Choroid plexus epithelial cell (primary cell): ENCODE data around the gene MGAT5.

Source experiments
- DNase-seq: peaks from one replicate; pipeline ENCODE4 v3.0.0-alpha.2; 2010; ENCODE audit warnings: low read depth
- H3K4me3 ChIP-seq: 2 replicates; pipeline ENCODE4 v1.5.1; 2011; ENCODE audit warnings: low read depth, mild to moderate bottlenecking, control low read depth, low read length, moderate library complexity
- CTCF ChIP-seq: conservative IDR thresholded peaks from 2 replicates; pipeline ENCODE4 v1.5.1; 2011; ENCODE audit warnings: low read depth, mild to moderate bottlenecking, control low read depth, inconsistent platforms, low read length, moderate library complexity

Gene MGAT5

GRCh38 chr2:134224005-134224404 lies 29.9 kb upstream of the MGAT5 start:
- peak; percentile 53 for DNase-seq
- no peak overlapping the region for H3K4me3 ChIP-seq
- no peak for TF ChIP-seq CTCF

- DNase-seq, result no peak
- H3K4me3 ChIP-seq, result no peak overlapping the region
- TF ChIP-seq CTCF, result no peak
These were observed 28.7 kb upstream of the MGAT5 start for GRCh38 chr2:134225173-134225572.

GRCh38 chr2:134225841-134226240 lies 28.0 kb upstream of the MGAT5 start:
- TF ChIP-seq CTCF, result no peak
- no peak overlapping the region for H3K4me3 ChIP-seq
- no peak for DNase-seq

- no peak for TF ChIP-seq CTCF
These were observed 27.3 kb upstream of the MGAT5 start for GRCh38 chr2:134226601-134227000.

GRCh38 chr2:134227666-134228065 lies 26.2 kb upstream of the MGAT5 start:
- no peak for DNase-seq

More at GRCh38 chr2:134226601-134227000, 27.3 kb upstream of the MGAT5 start:
- no peak for DNase-seq
- H3K4me3 ChIP-seq, result no peak overlapping the region

GRCh38 chr2:134228493-134228903 lies 25.4 kb upstream of the MGAT5 start:
- peak; percentile 44 for TF ChIP-seq CTCF
- DNase-seq, result no peak
- no peak overlapping the region for H3K4me3 ChIP-seq

More at GRCh38 chr2:134227666-134228065, 26.2 kb upstream of the MGAT5 start:
- H3K4me3 ChIP-seq, result no peak overlapping the region
- TF ChIP-seq CTCF, result no peak

- no peak for TF ChIP-seq CTCF
- no peak for DNase-seq
- no peak overlapping the region for H3K4me3 ChIP-seq
These were observed 24.3 kb upstream of the MGAT5 start for GRCh38 chr2:134229540-134229939.
